ENCODE data around the gene SKIC2. TPM values are rescaled to one million over a fixed set of nuclear protein-coding genes. Genes with fewer than 3 reads are reported as not detected.
"Not testable (repeated sequence)": the region's sequence is repeated elsewhere in the genome, so short reads cannot be mapped to it uniquely, and the experiment has no call there.

SKIC2 gene
- total RNA-seq, 1 experiment from 2014 or later, result 57.6 TPM

DNA sequence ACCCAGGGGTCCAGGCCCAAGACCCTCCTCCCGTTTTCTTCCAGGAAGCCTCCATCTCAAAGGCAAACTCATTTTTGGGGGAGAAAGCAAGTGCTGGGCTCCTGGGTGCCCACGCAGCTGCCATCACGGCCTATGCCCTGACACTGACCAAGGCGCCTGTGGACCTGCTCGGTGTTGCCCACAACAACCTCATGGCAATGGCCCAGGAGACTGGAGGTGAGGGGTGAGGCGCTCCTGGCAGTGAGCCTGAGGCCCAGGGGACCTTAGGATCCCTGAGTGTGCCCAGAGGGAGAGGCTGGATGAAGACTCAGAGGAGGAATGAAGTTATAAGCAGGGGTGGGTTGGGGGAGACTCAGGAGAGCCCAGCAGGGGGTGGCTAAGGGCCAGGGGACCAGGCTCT lies 37.4 kb downstream of the SKIC2 start:
- H3K36me3 ChIP-seq (replicated peaks; ENCODE audit: control insufficient read depth, insufficient read depth, low read length); H3K27me3 ChIP-seq (ENCODE audit: control insufficient read depth, insufficient read depth, low read length); DNase-seq; H3K4me3 ChIP-seq (ENCODE audit: insufficient read depth, low read depth, low read length): not testable (repeated sequence)

DNA sequence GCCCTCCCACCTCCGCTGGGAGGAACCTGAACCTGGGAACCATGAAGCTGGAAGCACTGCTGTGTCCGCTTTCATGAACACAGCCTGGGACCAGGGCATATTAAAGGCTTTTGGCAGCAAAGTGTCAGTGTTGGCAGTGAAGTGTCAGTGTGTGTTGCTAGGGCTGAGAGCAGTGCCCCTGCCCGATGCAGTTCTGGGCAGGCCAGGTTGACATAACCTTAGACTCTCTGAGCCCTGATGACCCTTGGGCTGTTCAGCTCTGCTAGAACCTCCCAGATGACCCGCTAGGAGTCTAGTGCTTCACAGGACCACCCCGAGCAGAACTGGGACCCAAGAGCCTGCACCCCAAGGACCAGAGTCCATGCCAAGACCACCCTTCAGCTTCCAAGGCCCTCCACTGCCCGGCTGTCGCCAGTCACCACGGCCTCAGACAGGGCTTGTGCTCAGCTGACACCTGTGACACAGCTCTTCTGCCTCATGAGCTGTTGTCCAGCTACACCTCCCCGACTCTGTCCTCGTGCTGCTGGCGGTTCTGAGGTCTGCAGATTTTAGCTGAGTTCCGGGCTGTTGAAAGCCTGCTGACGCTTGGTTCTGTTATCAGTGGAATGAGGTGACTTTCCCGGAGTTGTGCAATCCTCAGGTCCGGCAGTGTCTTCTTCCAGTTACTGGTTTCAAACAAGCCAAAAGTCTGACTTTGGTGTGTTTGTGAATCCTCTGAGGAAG lies 43.7 kb downstream of the SKIC2 start:
- not testable (repeated sequence) for DNase-seq; H3K36me3 ChIP-seq (replicated peaks; ENCODE audit: control insufficient read depth, insufficient read depth, low read length); H3K27me3 ChIP-seq (ENCODE audit: control insufficient read depth, insufficient read depth, low read length); H3K4me3 ChIP-seq (ENCODE audit: insufficient read depth, low read depth, low read length)

DNA sequence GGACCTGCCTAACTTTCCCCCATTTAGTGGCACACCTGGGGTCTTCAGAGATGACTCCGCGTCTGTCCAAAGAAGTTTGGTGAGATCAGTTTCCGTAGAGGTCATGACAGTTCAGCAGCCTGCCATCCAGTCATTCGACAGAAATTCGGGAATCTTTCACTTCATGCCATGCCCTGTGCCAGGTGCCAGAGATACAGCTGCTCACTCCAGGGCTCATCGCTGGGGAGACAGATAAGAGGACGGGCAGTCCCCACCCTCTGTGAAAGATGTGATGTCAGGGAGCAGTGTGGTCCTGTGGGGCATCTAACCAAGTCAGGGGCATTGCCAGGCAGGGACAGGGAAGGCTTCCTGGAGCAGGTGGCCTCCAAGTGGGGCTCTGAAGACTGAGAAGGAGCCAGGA lies 44.3 kb downstream of the SKIC2 start:
- DNase-seq; H3K4me3 ChIP-seq (ENCODE audit: insufficient read depth, low read depth, low read length); H3K27me3 ChIP-seq (ENCODE audit: control insufficient read depth, insufficient read depth, low read length); H3K36me3 ChIP-seq (replicated peaks; ENCODE audit: control insufficient read depth, insufficient read depth, low read length): not testable (repeated sequence)

DNA sequence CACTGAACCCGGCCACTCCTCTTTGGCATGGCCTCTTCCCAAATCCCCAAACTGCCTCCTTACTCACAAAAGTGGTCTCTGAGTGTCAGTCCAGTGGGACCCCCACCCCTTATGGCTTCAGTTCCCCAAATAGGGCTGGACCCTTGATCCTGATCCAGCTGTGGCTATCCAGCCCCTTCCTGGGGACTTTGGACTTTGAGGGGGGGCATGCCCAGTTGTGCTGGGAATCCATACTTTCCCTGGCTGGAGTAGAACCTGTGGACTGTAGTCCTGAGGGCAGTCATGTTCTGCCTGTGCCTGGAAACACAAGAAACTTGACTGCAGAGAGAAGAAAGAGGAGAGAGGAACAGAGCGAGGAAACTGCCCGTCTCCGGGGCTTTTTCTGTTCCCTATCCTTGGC lies 45.4 kb downstream of the SKIC2 start:
- not testable (repeated sequence) for H3K36me3 ChIP-seq (replicated peaks; ENCODE audit: control insufficient read depth, insufficient read depth, low read length); DNase-seq; H3K4me3 ChIP-seq (ENCODE audit: insufficient read depth, low read depth, low read length); H3K27me3 ChIP-seq (ENCODE audit: control insufficient read depth, insufficient read depth, low read length)

DNA sequence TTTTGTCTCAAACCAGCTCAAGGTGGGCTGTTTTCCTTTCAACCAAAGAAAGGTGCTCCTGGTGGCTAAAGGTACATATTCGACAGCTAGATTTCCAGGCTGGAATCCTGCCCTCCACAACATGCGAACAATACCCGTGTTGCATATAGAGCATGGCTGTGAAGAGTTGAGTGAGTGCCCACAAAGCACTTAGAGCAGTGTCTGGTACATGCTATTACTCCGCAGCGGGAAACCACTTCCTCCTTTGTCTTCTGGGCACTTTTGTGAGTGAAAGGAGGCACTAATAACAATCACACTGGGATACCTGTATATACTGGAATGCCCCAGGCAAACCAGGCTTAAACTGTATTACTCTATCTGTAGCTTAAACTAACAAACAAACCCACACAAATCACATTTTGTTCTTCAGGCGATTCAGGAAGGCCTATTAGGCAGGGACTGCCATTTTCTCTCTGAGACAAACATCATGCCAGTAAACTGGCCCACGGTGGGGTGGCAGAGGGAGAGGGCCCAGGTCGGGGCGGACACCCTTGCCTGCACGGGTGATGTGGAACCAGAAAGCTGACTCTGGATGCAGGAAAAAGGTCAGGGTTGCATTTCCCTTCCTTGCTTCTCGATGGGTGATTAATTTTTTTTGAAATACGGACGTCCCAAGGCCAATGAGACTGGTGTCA lies 46.0 kb downstream of the SKIC2 start:
- H3K4me3 ChIP-seq (ENCODE audit: insufficient read depth, low read depth, low read length); H3K36me3 ChIP-seq (replicated peaks; ENCODE audit: control insufficient read depth, insufficient read depth, low read length); DNase-seq; H3K27me3 ChIP-seq (ENCODE audit: control insufficient read depth, insufficient read depth, low read length): not testable (repeated sequence)

- not testable (repeated sequence) for H3K36me3 ChIP-seq (replicated peaks; ENCODE audit: control insufficient read depth, insufficient read depth, low read length); DNase-seq; H3K4me3 ChIP-seq (ENCODE audit: insufficient read depth, low read depth, low read length); H3K27me3 ChIP-seq (ENCODE audit: control insufficient read depth, insufficient read depth, low read length)
Measured at GRCh38 chr6:32005538-32005880, 46.5 kb downstream of the SKIC2 start.

DNA sequence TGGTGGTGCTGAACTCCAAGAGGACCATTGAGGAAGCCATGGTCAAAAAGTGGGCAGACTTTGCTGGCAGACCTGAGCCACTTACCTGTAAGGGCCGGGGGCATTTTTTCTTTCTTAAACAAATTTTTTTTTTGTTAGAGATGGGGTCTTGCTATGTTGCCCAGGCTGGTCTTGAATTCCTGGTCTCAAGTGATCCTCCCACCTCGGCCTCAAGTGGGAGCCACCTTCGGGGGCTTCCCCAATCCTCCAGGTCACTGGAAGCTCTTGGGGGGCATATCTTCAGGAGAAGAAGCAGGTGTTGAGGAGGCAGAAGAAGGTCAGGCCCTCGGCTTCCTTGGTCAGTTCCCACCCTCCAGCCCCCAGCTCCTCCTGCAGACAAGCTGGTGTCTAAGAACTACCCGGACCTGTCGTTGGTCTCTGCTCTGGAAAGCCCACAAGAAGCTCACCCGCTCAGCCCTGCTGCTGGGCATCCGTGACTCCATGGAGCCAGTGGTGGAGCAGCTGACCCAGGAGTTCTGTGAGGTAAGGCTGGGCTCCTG lies 47.1 kb downstream of the SKIC2 start:
- not testable (repeated sequence) for H3K27me3 ChIP-seq (ENCODE audit: control insufficient read depth, insufficient read depth, low read length); H3K36me3 ChIP-seq (replicated peaks; ENCODE audit: control insufficient read depth, insufficient read depth, low read length); H3K4me3 ChIP-seq (ENCODE audit: insufficient read depth, low read depth, low read length)
- DNase-seq, result peak; percentile 11

DNA sequence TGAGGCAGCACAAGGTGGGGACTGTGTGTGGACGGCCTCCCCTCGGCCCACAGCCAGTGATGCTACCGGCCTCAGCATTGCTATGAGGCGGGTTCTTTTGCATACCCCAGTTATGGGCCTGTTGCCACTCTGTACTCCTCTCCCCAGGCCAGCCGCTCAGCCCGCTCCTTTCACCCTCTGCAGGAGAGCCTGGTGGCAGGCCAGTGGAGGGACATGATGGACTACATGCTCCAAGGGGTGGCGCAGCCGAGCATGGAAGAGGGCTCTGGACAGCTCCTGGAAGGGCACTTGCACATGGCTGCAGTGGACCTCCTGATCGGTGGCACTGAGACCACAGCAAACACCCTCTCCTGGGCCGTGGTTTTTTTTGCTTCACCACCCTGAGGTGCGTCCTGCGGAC lies 48.1 kb downstream of the SKIC2 start:
- H3K36me3 ChIP-seq (replicated peaks; ENCODE audit: control insufficient read depth, insufficient read depth, low read length); H3K27me3 ChIP-seq (ENCODE audit: control insufficient read depth, insufficient read depth, low read length); H3K4me3 ChIP-seq (ENCODE audit: insufficient read depth, low read depth, low read length); DNase-seq: not testable (repeated sequence)

GRCh38 chr6:32008037-32008436 lies 49.1 kb downstream of the SKIC2 start:
- DNase-seq, result not testable (repeated sequence)

GRCh38 chr6:32008616-32009015 lies 49.6 kb downstream of the SKIC2 start:
- H3K36me3 ChIP-seq (replicated peaks; ENCODE audit: control insufficient read depth, insufficient read depth, low read length); H3K4me3 ChIP-seq (ENCODE audit: insufficient read depth, low read depth, low read length); H3K27me3 ChIP-seq (ENCODE audit: control insufficient read depth, insufficient read depth, low read length): not testable (repeated sequence)
- DNase-seq, result peak; percentile 20

More at GRCh38 chr6:32008037-32008436, 49.1 kb downstream of the SKIC2 start:
- not testable (repeated sequence) for H3K27me3 ChIP-seq (ENCODE audit: control insufficient read depth, insufficient read depth, low read length); H3K36me3 ChIP-seq (replicated peaks; ENCODE audit: control insufficient read depth, insufficient read depth, low read length); H3K4me3 ChIP-seq (ENCODE audit: insufficient read depth, low read depth, low read length)

- H3K4me3 ChIP-seq (ENCODE audit: insufficient read depth, low read depth, low read length); H3K27me3 ChIP-seq (ENCODE audit: control insufficient read depth, insufficient read depth, low read length); H3K36me3 ChIP-seq (replicated peaks; ENCODE audit: control insufficient read depth, insufficient read depth, low read length): not testable (repeated sequence)
- peak; percentile 10 for DNase-seq
Measured at GRCh38 chr6:32009537-32009936, 50.6 kb downstream of the SKIC2 start.

GRCh38 chr6:32010856-32011530 lies 52.0 kb downstream of the SKIC2 start:
- DNase-seq, result peak; percentile 13
- not testable (repeated sequence) for H3K27me3 ChIP-seq (ENCODE audit: control insufficient read depth, insufficient read depth, low read length); H3K36me3 ChIP-seq (replicated peaks; ENCODE audit: control insufficient read depth, insufficient read depth, low read length); H3K4me3 ChIP-seq (ENCODE audit: insufficient read depth, low read depth, low read length)

- DNase-seq; H3K27me3 ChIP-seq (ENCODE audit: control insufficient read depth, insufficient read depth, low read length); H3K4me3 ChIP-seq (ENCODE audit: insufficient read depth, low read depth, low read length); H3K36me3 ChIP-seq (replicated peaks; ENCODE audit: control insufficient read depth, insufficient read depth, low read length): not testable (repeated sequence)
Measured at GRCh38 chr6:32012941-32013617, 54.1 kb downstream of the SKIC2 start.

- H3K4me3 ChIP-seq (ENCODE audit: insufficient read depth, low read depth, low read length); H3K36me3 ChIP-seq (replicated peaks; ENCODE audit: control insufficient read depth, insufficient read depth, low read length); DNase-seq; H3K27me3 ChIP-seq (ENCODE audit: control insufficient read depth, insufficient read depth, low read length): not testable (repeated sequence)
Measured at GRCh38 chr6:32013738-32014137, 54.8 kb downstream of the SKIC2 start.
